Heart left ventricle (tissue), 13 donors: Measurements from ENCODE around the gene LRRC63.

ENCODE experiments used
- POLR2A ChIP-seq, 2 donors: fragments of 450-650 bp; IDR thresholded peaks; one replicate each; pipeline ENCODE4 v1.6.1; 2017; ENCODE audit warnings: antibody characterized with exemption in 2 of 2, mild to moderate bottlenecking in 2 of 2, moderate library complexity in 2 of 2
- TF ChIP-seq, protein P1 (sequence below), 12 donors: fragments of 200-600 bp; sonication (generic) in 4 of 12; IDR thresholded peaks; one replicate each; pipeline versions ENCODE4 v1.5.0 to v1.8.0; 2018 to 2022; ENCODE audit warnings: antibody characterized with exemption in 12 of 12, mild to moderate bottlenecking in 5 of 12
- donor health status: ischemic (EF 13 %, LVEDD 7.1; RV severe dilation, severe dysfunction).
- donor health status: DM: no; HTN: yes; CAD: no.
- donor health status: DM: no; HTN: no; CAD: no.
- donor health status: ischemic (EF 25% LVEDD 6.9; RV normal size, moderate dysfunction).
- donor health status: ischemic (EF 25% LVEDD 5.7; RV mildly dilated, moderate dysfunction).
- donor health status: ischemic (EF 35%, LVEDD 5.7; RV mildly dilated, moderate dysfunction).
- donor health status: nonischemic (EF 11% LVEDD 7.7; RV severe dilation, severe dysfunction).
- donor health status: DM: yes; HTN: yes; CAD: no.
- donor health status: PGD.
- donor health status: ischemic (EF 29% LVEDD 5.4; RV normal size, mild dysfunction).
- donor health status: nonischemic (EF 23%, LVEDD 6.1; RV moderate dilation, normal function).

DNA sequence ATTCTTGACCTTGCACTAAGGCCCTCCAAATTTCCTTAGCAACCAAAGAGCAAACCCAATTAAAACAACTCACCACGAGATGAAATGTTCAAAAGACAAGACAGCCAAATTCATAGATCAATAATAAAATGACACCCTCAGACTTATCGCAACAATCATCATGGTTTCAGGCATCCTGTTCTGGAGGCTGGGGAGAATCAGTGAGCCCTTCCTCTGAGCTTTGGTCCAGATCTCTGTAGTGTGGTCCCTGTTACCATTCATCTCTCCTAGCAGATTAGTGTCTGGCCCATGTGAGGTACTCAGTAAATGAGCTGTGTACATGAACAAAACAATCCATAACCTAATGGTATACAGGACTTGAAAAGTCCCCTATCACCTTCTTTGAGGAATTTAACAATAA is 42.0 kb upstream of the LRRC63 start:
- TF ChIP-seq POLR2A (IDR thresholded peaks at IDR 0.05): no peak
- TF ChIP-seq, protein P1, sequence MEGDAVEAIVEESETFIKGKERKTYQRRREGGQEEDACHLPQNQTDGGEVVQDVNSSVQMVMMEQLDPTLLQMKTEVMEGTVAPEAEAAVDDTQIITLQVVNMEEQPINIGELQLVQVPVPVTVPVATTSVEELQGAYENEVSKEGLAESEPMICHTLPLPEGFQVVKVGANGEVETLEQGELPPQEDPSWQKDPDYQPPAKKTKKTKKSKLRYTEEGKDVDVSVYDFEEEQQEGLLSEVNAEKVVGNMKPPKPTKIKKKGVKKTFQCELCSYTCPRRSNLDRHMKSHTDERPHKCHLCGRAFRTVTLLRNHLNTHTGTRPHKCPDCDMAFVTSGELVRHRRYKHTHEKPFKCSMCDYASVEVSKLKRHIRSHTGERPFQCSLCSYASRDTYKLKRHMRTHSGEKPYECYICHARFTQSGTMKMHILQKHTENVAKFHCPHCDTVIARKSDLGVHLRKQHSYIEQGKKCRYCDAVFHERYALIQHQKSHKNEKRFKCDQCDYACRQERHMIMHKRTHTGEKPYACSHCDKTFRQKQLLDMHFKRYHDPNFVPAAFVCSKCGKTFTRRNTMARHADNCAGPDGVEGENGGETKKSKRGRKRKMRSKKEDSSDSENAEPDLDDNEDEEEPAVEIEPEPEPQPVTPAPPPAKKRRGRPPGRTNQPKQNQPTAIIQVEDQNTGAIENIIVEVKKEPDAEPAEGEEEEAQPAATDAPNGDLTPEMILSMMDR (IDR thresholded peaks at IDR 0.05): no peak
